ENCODE data around the gene GXYLT1.
"Not testable (repeated sequence)": the region's sequence is repeated elsewhere in the genome, so short reads cannot be mapped to it uniquely, and the experiment has no call there.

The GXYLT1 gene, protein sequence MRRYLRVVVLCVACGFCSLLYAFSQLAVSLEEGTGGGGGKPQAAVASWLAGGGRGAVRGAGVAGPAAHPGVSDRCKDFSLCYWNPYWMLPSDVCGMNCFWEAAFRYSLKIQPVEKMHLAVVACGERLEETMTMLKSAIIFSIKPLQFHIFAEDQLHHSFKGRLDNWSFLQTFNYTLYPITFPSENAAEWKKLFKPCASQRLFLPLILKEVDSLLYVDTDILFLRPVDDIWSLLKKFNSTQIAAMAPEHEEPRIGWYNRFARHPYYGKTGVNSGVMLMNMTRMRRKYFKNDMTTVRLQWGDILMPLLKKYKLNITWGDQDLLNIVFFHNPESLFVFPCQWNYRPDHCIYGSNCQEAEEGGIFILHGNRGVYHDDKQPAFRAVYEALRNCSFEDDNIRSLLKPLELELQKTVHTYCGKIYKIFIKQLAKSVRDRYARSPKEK

DNA sequence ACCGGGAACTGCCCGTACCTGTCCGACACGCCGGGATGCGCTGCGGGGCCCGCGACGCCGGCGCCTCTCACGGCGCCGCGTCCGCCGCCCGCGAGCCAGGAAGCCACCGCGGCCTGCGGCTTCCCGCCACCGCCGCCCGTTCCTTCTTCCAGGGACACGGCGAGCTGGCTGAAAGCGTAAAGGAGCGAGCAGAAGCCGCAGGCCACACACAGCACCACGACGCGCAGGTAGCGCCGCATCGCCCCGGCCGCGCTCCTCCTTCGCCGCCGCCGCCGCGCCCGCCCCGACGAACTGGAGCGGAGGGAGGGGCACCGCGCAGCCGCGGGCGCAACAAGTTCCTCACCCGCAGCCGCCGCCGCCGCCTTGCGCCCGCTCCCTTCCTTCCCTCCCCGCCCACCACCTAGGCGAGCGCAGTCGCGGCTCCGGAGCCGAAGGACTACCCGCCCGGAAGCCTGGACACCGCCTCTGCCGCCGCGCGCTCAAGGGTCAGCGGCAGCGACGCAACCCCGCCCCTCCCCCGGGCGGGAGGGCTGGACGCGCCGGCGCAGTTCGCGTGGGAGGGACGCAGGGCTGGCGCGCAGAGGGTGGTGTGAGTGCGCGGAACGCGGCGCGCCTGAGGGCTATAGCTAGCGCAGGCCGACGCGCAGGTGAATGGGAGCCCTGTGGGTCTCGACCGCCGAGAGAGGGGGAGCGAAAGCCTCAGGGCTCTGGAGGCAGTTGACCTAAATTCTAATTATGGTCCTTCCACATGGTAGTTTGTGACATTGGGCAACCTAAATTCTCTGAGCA, at the start of gene GXYLT1:
TSS of gene GXYLT1 (minus strand) at position 467 of the 789 bp plus-strand sequence. CDS start at position 239, 228 bp downstream.
- peak within 1 kb of the TSS; percentile 75 for H3K27ac ChIP-seq (ENCODE audit: poor library complexity, severe bottlenecking)
- no peaks in the 10 kb centered on the region for H3K36me3 ChIP-seq (ENCODE audit: low read depth)
- peak within 1 kb of the TSS; percentile 77 for H3K4me3 ChIP-seq (ENCODE audit: severe bottlenecking)
- H3K4me1 ChIP-seq (ENCODE audit: insufficient read depth, poor library complexity, severe bottlenecking) = peaks cover 7% of the 10 kb centered on the region
- no peaks in the 10 kb centered on the region for H3K9me3 ChIP-seq (ENCODE audit: severe bottlenecking)
- H3K27me3 ChIP-seq (ENCODE audit: insufficient read depth, poor library complexity, severe bottlenecking) = no peaks in the 10 kb centered on the region
- ATAC-seq (ENCODE audit: low read depth) = peak; percentile 91
- TF ChIP-seq, protein P1, sequence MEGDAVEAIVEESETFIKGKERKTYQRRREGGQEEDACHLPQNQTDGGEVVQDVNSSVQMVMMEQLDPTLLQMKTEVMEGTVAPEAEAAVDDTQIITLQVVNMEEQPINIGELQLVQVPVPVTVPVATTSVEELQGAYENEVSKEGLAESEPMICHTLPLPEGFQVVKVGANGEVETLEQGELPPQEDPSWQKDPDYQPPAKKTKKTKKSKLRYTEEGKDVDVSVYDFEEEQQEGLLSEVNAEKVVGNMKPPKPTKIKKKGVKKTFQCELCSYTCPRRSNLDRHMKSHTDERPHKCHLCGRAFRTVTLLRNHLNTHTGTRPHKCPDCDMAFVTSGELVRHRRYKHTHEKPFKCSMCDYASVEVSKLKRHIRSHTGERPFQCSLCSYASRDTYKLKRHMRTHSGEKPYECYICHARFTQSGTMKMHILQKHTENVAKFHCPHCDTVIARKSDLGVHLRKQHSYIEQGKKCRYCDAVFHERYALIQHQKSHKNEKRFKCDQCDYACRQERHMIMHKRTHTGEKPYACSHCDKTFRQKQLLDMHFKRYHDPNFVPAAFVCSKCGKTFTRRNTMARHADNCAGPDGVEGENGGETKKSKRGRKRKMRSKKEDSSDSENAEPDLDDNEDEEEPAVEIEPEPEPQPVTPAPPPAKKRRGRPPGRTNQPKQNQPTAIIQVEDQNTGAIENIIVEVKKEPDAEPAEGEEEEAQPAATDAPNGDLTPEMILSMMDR (IDR thresholded peaks at IDR 0.05; ENCODE audit: poor library complexity, severe bottlenecking) = no peak
- DNase-seq (ENCODE audit: low spot score) = peak; percentile 92

DNA sequence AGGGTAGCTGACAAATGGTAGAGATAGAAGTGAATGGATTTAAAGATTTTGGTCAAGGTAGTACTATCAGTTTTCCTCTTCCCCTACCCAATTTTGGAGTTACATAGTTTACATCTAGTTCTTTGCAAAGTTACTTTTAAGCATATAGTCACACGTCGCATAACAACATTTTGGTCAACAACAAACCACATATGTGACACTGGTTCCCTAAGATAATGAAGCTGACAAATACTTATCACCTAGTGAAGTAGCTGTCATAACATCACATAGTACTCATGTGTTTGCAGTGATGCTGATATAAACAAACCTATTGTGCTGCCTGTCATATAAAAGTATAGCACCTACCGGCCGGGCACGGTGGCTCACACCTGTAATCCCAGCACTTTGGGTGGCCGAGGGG, 48.0 kb upstream of the GXYLT1 start:
- Histone ChIP-seq H3K4me1 (ENCODE audit: insufficient read depth, poor library complexity, severe bottlenecking) (no peaks in the 10 kb centered on the region), H3K9me3 (ENCODE audit: severe bottlenecking) (no peaks in the 10 kb centered on the region), H3K27me3 (ENCODE audit: insufficient read depth, poor library complexity, severe bottlenecking) (no peaks in the 10 kb centered on the region), H3K27ac (ENCODE audit: poor library complexity, severe bottlenecking) (no peak overlapping the region), H3K4me3 (ENCODE audit: severe bottlenecking) (no peak overlapping the region), H3K36me3 (ENCODE audit: low read depth) (peaks cover 2% of the 10 kb centered on the region; the same call in 1 of the 2 replicates)
- TF ChIP-seq, protein P1 (IDR thresholded peaks at IDR 0.05; ENCODE audit: poor library complexity, severe bottlenecking) = no peak
- DNase-seq (ENCODE audit: low spot score) (no peak), ATAC-seq (ENCODE audit: low read depth) (no peak)

DNA sequence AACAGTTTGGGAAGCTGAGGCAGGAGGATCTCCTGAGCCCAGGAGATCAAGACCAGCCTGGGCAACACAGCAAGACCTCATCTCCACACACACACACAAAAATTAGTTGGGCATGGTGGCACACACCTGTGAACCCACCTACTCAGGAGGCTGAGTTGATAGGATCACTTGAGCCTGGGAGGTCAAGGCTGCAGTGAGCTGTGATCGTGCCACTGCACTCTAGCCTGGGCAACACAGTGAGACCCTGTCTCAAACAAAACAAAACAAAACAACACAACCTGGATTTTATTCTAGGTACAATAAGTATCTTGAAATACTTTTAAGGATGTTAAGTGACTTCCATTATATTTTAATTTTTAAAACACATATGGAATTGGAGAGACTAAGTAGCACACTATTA, 47.6 kb upstream of the GXYLT1 start:
- no peak overlapping the region for H3K27ac ChIP-seq (ENCODE audit: poor library complexity, severe bottlenecking)
- no peaks in the 10 kb centered on the region for H3K9me3 ChIP-seq (ENCODE audit: severe bottlenecking)
- TF ChIP-seq, protein P1 (IDR thresholded peaks at IDR 0.05; ENCODE audit: poor library complexity, severe bottlenecking) = no peak
- no peak overlapping the region for H3K4me3 ChIP-seq (ENCODE audit: severe bottlenecking)
- peaks cover 3% of the 10 kb centered on the region; the same call in 1 of the 2 replicates for H3K36me3 ChIP-seq (ENCODE audit: low read depth)
- H3K27me3 ChIP-seq (ENCODE audit: insufficient read depth, poor library complexity, severe bottlenecking) = no peaks in the 10 kb centered on the region
- no peaks in the 10 kb centered on the region for H3K4me1 ChIP-seq (ENCODE audit: insufficient read depth, poor library complexity, severe bottlenecking)
- ATAC-seq (ENCODE audit: low read depth) (no peak), DNase-seq (ENCODE audit: low spot score) (no peak)

DNA sequence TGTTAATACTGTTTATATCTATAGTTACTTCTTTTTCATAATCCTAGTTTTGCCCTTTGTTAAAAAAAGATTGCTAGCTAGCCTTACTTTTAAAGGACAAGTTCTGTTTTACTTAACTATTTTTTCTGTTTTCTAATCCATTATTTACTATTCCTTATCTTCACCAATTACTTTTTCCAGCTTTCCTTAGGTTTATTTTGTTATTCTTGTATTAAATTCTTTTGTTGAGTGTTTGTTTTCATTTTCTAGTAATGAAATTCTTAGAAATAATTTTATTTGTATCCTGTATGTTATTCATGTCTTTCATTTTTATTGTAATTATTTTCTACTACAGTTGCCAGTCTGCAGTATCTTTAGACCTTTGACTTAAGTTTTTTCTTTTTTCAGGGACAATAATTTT, 45.7 kb upstream of the GXYLT1 start:
- TF ChIP-seq, protein P1 (IDR thresholded peaks at IDR 0.05; ENCODE audit: poor library complexity, severe bottlenecking) = no peak
- Histone ChIP-seq H3K4me3 (ENCODE audit: severe bottlenecking) (no peak overlapping the region), H3K4me1 (ENCODE audit: insufficient read depth, poor library complexity, severe bottlenecking) (no peaks in the 10 kb centered on the region), H3K36me3 (ENCODE audit: low read depth) (peaks cover 3% of the 10 kb centered on the region; the same call in 1 of the 2 replicates), H3K27me3 (ENCODE audit: insufficient read depth, poor library complexity, severe bottlenecking) (no peaks in the 10 kb centered on the region), H3K9me3 (ENCODE audit: severe bottlenecking) (no peaks in the 10 kb centered on the region), H3K27ac (ENCODE audit: poor library complexity, severe bottlenecking) (no peak overlapping the region)
- DNase-seq (ENCODE audit: low spot score) (no peak), ATAC-seq (ENCODE audit: low read depth) (no peak)

DNA sequence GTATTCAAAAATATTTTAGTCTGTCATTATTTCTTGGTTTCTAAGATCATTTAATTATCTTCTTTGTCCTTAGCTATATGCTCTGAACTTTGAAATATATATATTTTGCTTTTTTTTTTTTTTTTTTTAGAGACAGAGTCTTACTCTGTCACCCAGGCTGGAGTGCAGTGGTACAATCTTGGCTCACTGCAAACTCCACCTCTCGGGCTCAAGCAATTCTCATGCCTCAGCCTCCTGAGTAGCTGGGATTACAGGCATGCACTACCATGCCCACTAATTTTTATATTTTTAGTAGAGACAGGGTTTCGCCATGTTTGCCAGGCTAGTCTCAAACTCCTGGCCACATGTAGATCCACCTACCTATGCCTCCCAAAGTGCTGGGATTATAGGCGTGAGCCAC, 43.6 kb upstream of the GXYLT1 start:
- not testable (repeated sequence) for H3K9me3 ChIP-seq (ENCODE audit: severe bottlenecking); H3K36me3 ChIP-seq (ENCODE audit: low read depth); H3K27me3 ChIP-seq (ENCODE audit: insufficient read depth, poor library complexity, severe bottlenecking); H3K27ac ChIP-seq (ENCODE audit: poor library complexity, severe bottlenecking); DNase-seq (ENCODE audit: low spot score); H3K4me1 ChIP-seq (ENCODE audit: insufficient read depth, poor library complexity, severe bottlenecking); ATAC-seq (ENCODE audit: low read depth); H3K4me3 ChIP-seq (ENCODE audit: severe bottlenecking)

Measured in RWPE2 (cell line).